ENCODE measurements around the gene ARHGEF4. TPM values are rescaled to one million over a fixed set of nuclear protein-coding genes. Genes with fewer than 3 reads are reported as not detected.

ARHGEF4 gene
- total RNA-seq, 2 donors from 2014 or later = 50.3 to 54.7 TPM

- Mint-ChIP-seq H3K9me3 (peaks cover 28% of the 10 kb centered on the region), H3K36me3 (ENCODE audit: low read depth) (peaks cover 35% of the 10 kb centered on the region), H3K4me1 (no peaks in the 10 kb centered on the region), H3K4me3 (no peak overlapping the region), H3K27me3 (ENCODE audit: insufficient read depth) (peaks cover 2% of the 10 kb centered on the region), H3K27ac (no peak overlapping the region)
- peaks cover 2% of the 10 kb centered on the region for H3K36me3 ChIP-seq (ENCODE audit: control insufficient read depth, insufficient read depth, low read length)
- no peak for DNase-seq
- peaks cover 23% of the 10 kb centered on the region for H3K9me3 ChIP-seq (ENCODE audit: control insufficient read depth, low read length)
- H3K27ac ChIP-seq (ENCODE audit: low read depth, low read length) = no peak overlapping the region
- WGBS, 2 experiments (ENCODE audit: insufficient coverage in 1 of 2, insufficient read length in 1 of 2) = 88 to 94% methylated on average over 2 to 4 of the region's 4 CpGs
- TF ChIP-seq CTCF (conservative IDR thresholded peaks at IDR 0.05) = no peak
- H3K4me3 ChIP-seq (ENCODE audit: low read length) = no peak overlapping the region
- H3K9ac ChIP-seq (ENCODE audit: extremely low read depth, low read length, poor library complexity, severe bottlenecking) = no peak overlapping the region
- peaks cover 8% of the 10 kb centered on the region for H3K4me1 ChIP-seq (ENCODE audit: control insufficient read depth, insufficient read depth, low read length)
- H3K27me3 ChIP-seq (ENCODE audit: control insufficient read depth, insufficient read depth, low read length, poor library complexity, severe bottlenecking) = no peaks in the 10 kb centered on the region
Observed at GRCh38 chr2:130985206-130985780, 148.6 kb downstream of the ARHGEF4 start.

- no peak for DNase-seq
Observed at GRCh38 chr2:130985831-130986649, 149.3 kb downstream of the ARHGEF4 start.

More at GRCh38 chr2:130985831-130986649, 149.3 kb downstream of the ARHGEF4 start:
- Mint-ChIP-seq H3K4me3 (no peak overlapping the region), H3K27me3 (ENCODE audit: insufficient read depth) (peaks cover 2% of the 10 kb centered on the region), H3K36me3 (ENCODE audit: low read depth) (peaks cover 32% of the 10 kb centered on the region), H3K9me3 (peaks cover 29% of the 10 kb centered on the region), H3K4me1 (no peaks in the 10 kb centered on the region), H3K27ac (no peak overlapping the region)
- Histone ChIP-seq H3K4me3 (ENCODE audit: low read length) (no peak overlapping the region), H3K9ac (ENCODE audit: extremely low read depth, low read length, poor library complexity, severe bottlenecking) (no peak overlapping the region), H3K9me3 (ENCODE audit: control insufficient read depth, low read length) (peaks cover 16% of the 10 kb centered on the region), H3K27me3 (ENCODE audit: control insufficient read depth, insufficient read depth, low read length, poor library complexity, severe bottlenecking) (no peaks in the 10 kb centered on the region), H3K27ac (ENCODE audit: low read depth, low read length) (no peak overlapping the region), H3K36me3 (ENCODE audit: control insufficient read depth, insufficient read depth, low read length) (peaks cover 2% of the 10 kb centered on the region), H3K4me1 (ENCODE audit: control insufficient read depth, insufficient read depth, low read length) (peaks cover 8% of the 10 kb centered on the region)
- 93 to 96% methylated on average over 11 to 15 of the region's 15 CpGs for WGBS, 2 experiments (ENCODE audit: insufficient coverage in 1 of 2, insufficient read length in 1 of 2)
- no peak for TF ChIP-seq CTCF (conservative IDR thresholded peaks at IDR 0.05)
